HG02852 (cell line): Measurements from ENCODE around the gene NFIB.
A peak's percentile ranks its signal among the peaks of the same experiment; 100 is the strongest.

Experiments
- ATAC-seq: cut with Tn5 transposase; IDR thresholded peaks from one replicate; pipeline ENCODE4 v1.9.1; 2021; ENCODE audit warnings: mild to moderate bottlenecking, moderate library complexity; ENCODE audit not compliant: unreplicated experiment

NFIB gene

DNA sequence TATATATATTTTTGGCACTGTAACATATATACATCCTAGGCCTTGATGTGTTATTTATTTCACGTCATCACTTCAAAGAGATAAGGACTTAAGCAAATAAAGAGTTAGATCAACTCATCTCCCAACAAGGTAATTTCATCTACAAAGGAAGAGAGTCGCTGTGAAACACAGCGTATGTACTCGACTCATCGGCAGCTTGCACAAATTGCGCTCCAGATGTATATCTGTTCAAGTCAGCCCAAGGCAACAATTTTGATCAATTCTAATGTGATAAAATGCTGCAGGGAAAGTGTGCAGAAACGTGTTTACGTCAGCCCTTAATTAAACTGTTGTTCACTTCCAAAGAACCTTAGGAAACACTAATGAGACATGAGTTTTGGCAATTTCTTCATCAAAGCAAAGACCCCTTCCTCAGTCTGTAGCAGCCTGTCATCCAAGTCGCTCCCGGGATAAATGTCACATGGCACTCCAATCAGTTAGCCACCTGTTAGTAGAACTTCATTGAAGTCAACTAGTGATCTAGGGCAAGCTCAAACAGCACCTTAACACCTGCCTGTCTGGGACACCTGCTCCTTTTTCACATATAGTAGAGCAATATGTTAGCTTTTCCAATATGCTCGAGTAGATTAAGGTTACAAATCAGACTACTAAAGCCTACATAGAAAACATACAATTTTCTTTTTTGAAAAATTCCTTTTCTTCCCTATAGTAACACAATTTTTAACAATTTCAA lies 182.4 kb downstream of the NFIB start:
- no peak for ATAC-seq

- ATAC-seq: no peak
Measured at GRCh38 chr9:14127656-14128055, 186.3 kb downstream of the NFIB start.

DNA sequence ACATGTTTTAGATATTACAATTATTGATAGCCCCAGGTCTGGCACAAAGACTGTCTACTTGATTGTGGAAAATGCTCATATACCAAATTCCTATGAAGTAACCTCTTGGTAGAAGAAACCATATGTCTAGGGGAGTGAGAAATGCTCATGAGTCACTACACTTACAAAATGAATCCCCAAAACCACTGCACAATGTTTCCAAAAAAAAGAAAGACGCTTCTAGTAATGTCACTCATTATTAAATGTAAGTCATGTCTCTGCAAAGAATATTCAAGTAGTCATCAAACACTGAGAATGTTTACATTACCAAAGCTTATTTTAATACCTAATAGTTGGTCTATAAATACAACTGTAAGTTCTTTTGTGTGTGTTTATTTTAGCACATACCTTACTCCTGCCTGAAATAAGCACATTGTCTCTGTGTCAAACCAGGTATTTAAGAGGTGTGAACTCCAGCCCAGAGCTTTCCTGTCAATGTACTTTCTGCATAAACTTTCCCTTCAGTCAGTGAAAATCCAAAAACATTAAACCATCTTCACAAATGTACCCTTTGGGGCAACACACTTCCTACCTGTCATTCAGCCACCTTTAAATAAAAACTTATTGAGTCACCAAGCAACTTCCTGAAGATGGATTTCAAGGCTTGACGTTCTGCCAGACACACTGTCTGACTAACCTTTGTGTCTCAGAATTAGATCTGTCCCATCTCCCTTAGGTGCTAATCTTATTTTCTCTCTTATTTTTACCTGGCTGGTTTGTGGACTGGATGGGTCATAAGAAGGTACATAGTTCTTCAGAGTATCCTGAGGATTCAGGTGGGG lies 194.0 kb downstream of the NFIB start:
- no peak for ATAC-seq

DNA sequence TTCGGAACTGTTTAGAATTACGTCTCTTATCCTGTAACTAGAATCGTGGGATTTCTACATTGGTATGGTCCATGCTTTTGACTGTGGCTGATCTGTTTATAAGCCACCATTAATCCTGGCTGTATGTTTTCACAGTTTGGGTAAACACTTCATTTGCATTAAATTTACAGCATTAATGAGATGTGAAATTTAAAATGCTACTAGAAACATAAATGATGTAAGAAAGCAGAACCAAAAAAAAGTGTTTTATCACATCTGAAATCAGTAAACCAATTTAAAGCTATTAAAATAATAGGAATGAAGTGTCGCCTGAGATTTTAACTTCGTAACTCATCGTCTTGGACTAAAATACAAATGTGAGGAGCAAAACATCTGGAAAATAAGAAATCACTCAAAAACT lies 201.7 kb downstream of the NFIB start:
- no peak for ATAC-seq

- ATAC-seq: no peak
Measured at GRCh38 chr9:14111696-14112095, 202.2 kb downstream of the NFIB start.

DNA sequence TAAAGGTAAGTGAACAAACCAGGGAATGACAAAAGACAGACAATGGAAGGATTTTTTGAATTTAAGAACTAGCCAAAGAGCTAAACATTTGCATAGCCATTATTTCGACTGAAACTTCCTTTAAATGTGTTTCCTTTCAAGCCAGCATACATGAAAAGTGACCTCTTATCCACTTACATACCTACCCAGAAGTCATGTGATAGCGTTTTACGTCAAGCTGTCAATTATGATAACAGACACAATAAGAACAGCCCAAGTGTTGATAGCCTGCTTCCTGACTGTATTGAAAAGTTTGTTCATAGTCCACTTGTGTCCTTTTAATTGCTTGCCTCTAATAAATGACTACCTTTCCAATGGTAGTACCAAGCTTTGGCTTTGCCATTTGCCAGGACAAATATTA lies 206.0 kb downstream of the NFIB start:
- no peak for ATAC-seq

DNA sequence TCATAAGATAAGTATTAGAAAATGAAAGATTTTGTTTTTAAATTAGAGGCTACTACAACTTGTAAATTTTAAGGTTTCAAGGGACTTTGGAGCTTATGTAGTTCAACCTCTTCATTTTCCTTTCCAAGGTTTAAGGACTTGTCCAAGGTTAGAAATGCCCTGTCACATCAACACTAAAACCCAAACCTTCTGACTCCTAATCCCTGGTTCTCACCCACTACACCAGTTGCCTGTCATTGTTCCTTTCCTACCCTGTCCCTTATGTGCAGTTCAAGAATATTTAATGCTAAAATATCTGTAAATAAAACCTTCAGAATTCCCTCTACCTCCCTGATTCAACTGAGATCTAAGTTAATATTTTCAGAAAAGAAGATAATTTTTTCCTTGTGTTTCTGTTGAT lies 206.4 kb downstream of the NFIB start:
- no peak for ATAC-seq

DNA sequence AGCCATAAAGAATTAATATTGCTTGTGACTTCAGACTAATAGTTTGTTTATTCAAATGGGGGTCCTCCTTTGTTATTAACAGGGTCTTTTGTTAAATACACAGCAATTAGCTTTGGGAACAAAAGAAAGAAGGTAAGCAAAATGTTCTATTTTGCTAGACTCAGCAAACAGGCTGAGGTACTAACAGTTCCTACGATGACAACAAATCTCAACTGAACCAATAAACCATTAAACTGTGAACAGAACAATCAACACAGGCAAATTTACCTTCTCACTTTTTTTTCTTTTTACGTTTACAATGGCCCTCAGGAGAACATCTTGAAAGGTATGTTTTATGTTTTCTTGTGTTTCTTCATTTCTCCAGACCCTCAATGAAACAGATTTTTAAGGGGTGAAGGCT lies 207.2 kb downstream of the NFIB start:
- no peak for ATAC-seq

- no peak for ATAC-seq
Measured at GRCh38 chr9:14104496-14104895, 209.4 kb downstream of the NFIB start.

- ATAC-seq: no peak
Measured at GRCh38 chr9:14103115-14103514, 210.8 kb downstream of the NFIB start.

GRCh38 chr9:14099737-14100136 lies 214.2 kb downstream of the NFIB start:
- ATAC-seq: no peak

DNA sequence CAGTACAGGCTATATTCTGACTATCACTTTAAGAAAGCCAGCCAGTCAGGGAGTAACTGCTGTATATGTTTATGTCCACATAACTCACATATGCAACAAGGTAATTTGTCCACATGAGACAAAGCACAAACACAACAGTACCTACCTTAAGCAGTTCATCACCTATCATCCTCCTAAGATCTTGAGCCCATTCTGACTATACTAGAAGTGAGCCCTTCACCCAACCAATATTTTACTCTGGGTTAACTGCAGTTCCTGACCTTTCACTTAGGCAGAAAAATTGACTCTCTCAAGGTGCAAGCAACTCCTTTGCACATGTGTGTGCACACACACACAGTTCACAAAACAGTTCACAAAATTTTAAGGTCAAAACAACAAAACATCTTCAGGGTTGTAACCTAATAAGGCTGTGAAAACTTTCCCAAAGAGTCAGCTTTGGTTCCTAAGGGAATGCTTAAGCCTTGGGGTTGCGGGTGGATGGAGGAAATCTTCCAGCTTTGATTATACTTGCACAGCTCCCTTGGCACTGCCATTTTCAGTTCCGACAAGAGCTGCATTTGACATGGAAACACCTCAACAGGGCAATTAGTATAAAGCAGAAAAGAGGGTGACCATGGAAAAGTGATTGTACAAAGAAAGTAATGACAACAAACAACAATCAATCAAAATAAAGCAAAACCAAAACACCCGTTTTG lies 215.3 kb downstream of the NFIB start:
- no peak for ATAC-seq

- ATAC-seq: no peak
Measured at GRCh38 chr9:14097666-14098415, 216.1 kb downstream of the NFIB start.

GRCh38 chr9:14097215-14097614 lies 216.7 kb downstream of the NFIB start:
- ATAC-seq: no peak

GRCh38 chr9:14096258-14096922 lies 217.6 kb downstream of the NFIB start:
- ATAC-seq: no peak

DNA sequence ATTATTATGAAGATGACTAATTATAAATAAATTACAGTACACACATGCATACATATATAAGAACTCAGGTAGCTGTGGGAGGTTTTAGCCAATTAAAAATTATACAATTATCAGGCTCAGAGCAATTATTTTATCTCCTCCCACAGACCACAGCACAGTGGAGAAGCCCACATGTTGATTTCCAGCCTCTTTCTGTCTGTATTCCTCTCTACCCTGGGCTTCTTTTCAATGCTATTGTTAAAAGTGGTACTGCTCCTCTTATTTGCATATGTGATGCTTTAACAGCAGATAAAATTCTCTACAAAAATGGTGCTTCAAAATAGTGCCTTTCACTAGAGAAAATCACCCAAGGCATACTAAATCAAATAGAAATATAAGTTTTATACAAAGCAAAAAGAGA lies 218.7 kb downstream of the NFIB start:
- no peak for ATAC-seq

GRCh38 chr9:14094491-14094890 lies 219.4 kb downstream of the NFIB start:
- no peak for ATAC-seq

DNA sequence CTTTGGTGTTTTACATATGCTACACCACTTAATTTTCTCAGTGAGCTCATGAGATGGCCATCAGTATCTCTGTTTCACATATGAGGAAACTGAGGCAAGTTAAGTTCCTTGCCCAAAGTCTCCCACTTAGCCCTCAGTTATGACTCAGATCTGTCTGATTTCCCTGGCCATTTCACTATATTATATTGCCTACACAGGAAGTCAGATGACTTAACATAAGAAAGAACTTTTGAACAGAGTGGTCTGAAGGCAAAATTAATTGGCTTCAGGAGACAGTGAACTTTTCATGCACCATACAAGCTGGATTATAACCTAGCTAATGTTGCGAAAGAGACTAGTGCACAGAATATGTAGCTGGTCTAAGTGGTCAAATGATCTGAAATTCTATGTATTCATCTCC lies 221.6 kb downstream of the NFIB start:
- ATAC-seq: no peak

DNA sequence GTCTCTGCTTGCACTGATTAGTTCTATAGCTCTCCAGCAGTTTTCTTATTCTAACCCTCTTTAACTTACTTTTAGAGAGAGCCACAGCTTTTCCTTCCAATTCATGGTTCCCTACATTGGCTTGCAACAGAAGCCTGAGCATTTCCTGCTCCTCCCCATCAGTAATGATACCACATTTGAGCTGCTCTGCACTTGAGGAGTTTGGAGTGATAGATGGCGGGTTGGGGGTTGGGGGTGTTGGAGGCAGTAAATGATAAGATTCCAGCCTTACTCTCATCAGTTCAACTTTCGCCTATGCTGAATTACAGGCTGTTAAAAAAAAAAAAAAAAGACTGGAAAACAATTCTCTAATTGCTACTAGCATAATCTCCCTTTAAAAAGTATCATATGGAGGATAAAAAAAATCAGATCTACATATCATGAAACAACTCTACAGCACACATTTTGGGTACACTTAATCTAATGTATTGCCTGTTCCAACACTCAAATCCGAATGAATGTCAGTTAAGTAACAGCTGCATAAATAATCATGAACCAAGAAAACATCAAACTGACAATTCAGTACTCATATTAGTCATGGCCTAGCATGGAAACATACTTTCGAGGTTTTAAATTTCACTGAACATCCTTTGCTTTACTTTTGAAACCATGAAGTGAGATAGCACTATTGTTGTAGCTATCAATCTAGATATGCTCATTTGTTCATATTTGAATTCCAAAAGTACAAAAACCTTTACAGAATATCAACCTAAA lies 224.7 kb downstream of the NFIB start:
- peak; percentile 75 for ATAC-seq

DNA sequence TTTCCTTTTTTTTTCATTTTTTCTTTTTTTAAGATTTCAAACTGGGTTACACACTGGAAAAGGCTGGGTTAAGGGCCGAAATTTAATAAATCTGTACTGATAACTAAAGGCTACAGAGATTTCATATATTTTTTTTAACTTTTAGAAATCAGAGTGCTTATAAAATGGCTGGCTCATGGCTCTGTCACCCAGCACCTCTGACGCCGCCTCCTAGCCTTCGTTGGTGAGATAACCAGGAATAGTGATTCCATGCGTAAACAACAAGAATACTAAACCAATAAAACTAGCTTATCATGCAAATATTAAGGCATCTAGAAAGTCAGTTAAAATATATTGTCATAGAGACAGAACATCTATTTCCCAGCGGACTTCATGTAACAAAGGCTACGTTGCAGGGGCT lies 226.4 kb downstream of the NFIB start:
- no peak for ATAC-seq
